GM19351 (cell line): Measurements from ENCODE around the gene APCDD1L.
A peak's percentile ranks its signal among the peaks of the same experiment; 100 is the strongest.

Source experiments
- ATAC-seq: cut with Tn5 transposase; IDR thresholded peaks from one replicate; pipeline ENCODE4 v1.9.1; 2021; ENCODE audit warnings: mild to moderate bottlenecking, moderate library complexity; ENCODE audit not compliant: unreplicated experiment

Gene APCDD1L

GRCh38 chr20:58467572-58468527 lies 47.3 kb downstream of the APCDD1L start:
- no peak for ATAC-seq

GRCh38 chr20:58466729-58467571 lies 48.2 kb downstream of the APCDD1L start:
- ATAC-seq, result no peak

- no peak for ATAC-seq
Observed at GRCh38 chr20:58466095-58466708, 49.0 kb downstream of the APCDD1L start.

GRCh38 chr20:58464838-58465237 lies 50.4 kb downstream of the APCDD1L start:
- ATAC-seq, result no peak

GRCh38 chr20:58463256-58463655 lies 51.9 kb downstream of the APCDD1L start:
- ATAC-seq, result no peak

- ATAC-seq, result no peak
Observed at GRCh38 chr20:58461899-58462298, 53.3 kb downstream of the APCDD1L start.

- no peak for ATAC-seq
Observed at GRCh38 chr20:58461104-58461503, 54.1 kb downstream of the APCDD1L start.

- peak; percentile 25 for ATAC-seq
Observed at GRCh38 chr20:58459058-58459750, 56.0 kb downstream of the APCDD1L start.

- peak; percentile 97 for ATAC-seq
Observed at GRCh38 chr20:58458342-58459057, 56.7 kb downstream of the APCDD1L start.

- no peak for ATAC-seq
Observed at GRCh38 chr20:58457083-58457695, 58.0 kb downstream of the APCDD1L start.

- ATAC-seq, result no peak
Observed at GRCh38 chr20:58454460-58454859, 60.7 kb downstream of the APCDD1L start.

GRCh38 chr20:58453391-58453790 lies 61.8 kb downstream of the APCDD1L start:
- no peak for ATAC-seq

GRCh38 chr20:58452667-58453255 lies 62.4 kb downstream of the APCDD1L start:
- no peak for ATAC-seq

GRCh38 chr20:58450254-58450653 lies 64.9 kb downstream of the APCDD1L start:
- ATAC-seq, result peak; percentile 81

GRCh38 chr20:58449681-58450221 lies 65.4 kb downstream of the APCDD1L start:
- ATAC-seq, result no peak

- no peak for ATAC-seq
Observed at GRCh38 chr20:58448958-58449357, 66.2 kb downstream of the APCDD1L start.

GRCh38 chr20:58447511-58448391 lies 67.4 kb downstream of the APCDD1L start:
- no peak for ATAC-seq

- ATAC-seq, result no peak
Observed at GRCh38 chr20:58446960-58447265, 68.3 kb downstream of the APCDD1L start.
